ENCODE results near the gene BMPR1A. TPM values are rescaled to one million over a fixed set of nuclear protein-coding genes. Genes with fewer than 3 reads are reported as not detected.
"Not testable (repeated sequence)": the region's sequence is repeated elsewhere in the genome, so short reads cannot be mapped to it uniquely, and the experiment has no call there.

BMPR1A gene
- total RNA-seq, 1 donor from 2014 or later: 42.3 TPM

GRCh38 chr10:86727470-86727869 lies 28.9 kb upstream of the BMPR1A start:
- H3K36me3 ChIP-seq (ENCODE audit: control insufficient read depth in 3 of 3, insufficient read depth in 3 of 3, low read length in 3 of 3): peaks cover 40 to 53% (median 50%) of the 10 kb centered on the region in 3 donors
- peak overlapping the region; percentile 67 for H3K27ac ChIP-seq (ENCODE audit: low read depth, low read length)
- H3K9me3 ChIP-seq (ENCODE audit: control insufficient read depth in 3 of 3, low read length in 3 of 3): no peaks in the 10 kb centered on the region
- H3K9ac ChIP-seq (ENCODE audit: low read depth in 1 of 3, low read length in 3 of 3): peak overlapping the region in 1 of 3 donors; percentile 34
- H3K4me1 ChIP-seq (ENCODE audit: control insufficient read depth in 3 of 3, insufficient read depth in 3 of 3, low read length in 3 of 3): peaks cover 41 to 70% (median 63%) of the 10 kb centered on the region in 3 donors
- H3K27me3 ChIP-seq (ENCODE audit: control insufficient read depth in 3 of 3, insufficient read depth in 3 of 3, low read length in 3 of 3): no peaks in the 10 kb centered on the region
- H3K4me3 ChIP-seq (ENCODE audit: low read length in 3 of 3): no peak overlapping the region

- Histone ChIP-seq H3K27me3 (ENCODE audit: control insufficient read depth in 3 of 3, insufficient read depth in 3 of 3, low read length in 3 of 3) (no peaks in the 10 kb centered on the region), H3K9me3 (ENCODE audit: control insufficient read depth in 3 of 3, low read length in 3 of 3) (no peaks in the 10 kb centered on the region), H3K4me1 (ENCODE audit: control insufficient read depth in 3 of 3, insufficient read depth in 3 of 3, low read length in 3 of 3) (peaks cover 47 to 76% (median 68%) of the 10 kb centered on the region in 3 donors), H3K36me3 (ENCODE audit: control insufficient read depth in 3 of 3, insufficient read depth in 3 of 3, low read length in 3 of 3) (peaks cover 38 to 51% (median 47%) of the 10 kb centered on the region in 3 donors), H3K9ac (ENCODE audit: low read depth in 1 of 3, low read length in 3 of 3) (peak overlapping the region in 1 of 3 donors; percentile 34), H3K27ac (ENCODE audit: low read depth, low read length) (peak overlapping the region; percentile 67), H3K4me3 (ENCODE audit: low read length in 3 of 3) (no peak overlapping the region)
Observed at GRCh38 chr10:86728056-86728455, 28.4 kb upstream of the BMPR1A start.

GRCh38 chr10:86729677-86730076 lies 26.7 kb upstream of the BMPR1A start:
- H3K4me1 ChIP-seq (ENCODE audit: control insufficient read depth in 3 of 3, insufficient read depth in 3 of 3, low read length in 3 of 3): peaks cover 61 to 86% (median 73%) of the 10 kb centered on the region in 3 donors

GRCh38 chr10:86730227-86730626 lies 26.2 kb upstream of the BMPR1A start:
- Histone ChIP-seq H3K9me3 (ENCODE audit: control insufficient read depth in 3 of 3, low read length in 3 of 3) (no peaks in the 10 kb centered on the region), H3K27me3 (ENCODE audit: control insufficient read depth in 3 of 3, insufficient read depth in 3 of 3, low read length in 3 of 3) (no peaks in the 10 kb centered on the region), H3K4me3 (ENCODE audit: low read length in 3 of 3) (no peak overlapping the region), H3K4me1 (ENCODE audit: control insufficient read depth in 3 of 3, insufficient read depth in 3 of 3, low read length in 3 of 3) (peaks cover 58 to 83% (median 71%) of the 10 kb centered on the region in 3 donors), H3K36me3 (ENCODE audit: control insufficient read depth in 3 of 3, insufficient read depth in 3 of 3, low read length in 3 of 3) (peaks cover 38 to 53% (median 46%) of the 10 kb centered on the region in 3 donors), H3K27ac (ENCODE audit: low read depth, low read length) (peak overlapping the region; percentile 66), H3K9ac (ENCODE audit: low read depth in 1 of 3, low read length in 3 of 3) (no peak overlapping the region)

More at GRCh38 chr10:86729677-86730076, 26.7 kb upstream of the BMPR1A start:
- Histone ChIP-seq H3K9me3 (ENCODE audit: control insufficient read depth in 3 of 3, low read length in 3 of 3) (no peaks in the 10 kb centered on the region), H3K27me3 (ENCODE audit: control insufficient read depth in 3 of 3, insufficient read depth in 3 of 3, low read length in 3 of 3) (no peaks in the 10 kb centered on the region), H3K36me3 (ENCODE audit: control insufficient read depth in 3 of 3, insufficient read depth in 3 of 3, low read length in 3 of 3) (peaks cover 39 to 53% (median 48%) of the 10 kb centered on the region in 3 donors), H3K9ac (ENCODE audit: low read depth in 1 of 3, low read length in 3 of 3) (no peak overlapping the region), H3K27ac (ENCODE audit: low read depth, low read length) (peak overlapping the region; percentile 67), H3K4me3 (ENCODE audit: low read length in 3 of 3) (no peak overlapping the region)

- H3K4me3 ChIP-seq (ENCODE audit: low read length in 3 of 3): peak overlapping the region in 2 of 3 donors; percentile 24 to 43
- H3K4me1 ChIP-seq (ENCODE audit: control insufficient read depth in 3 of 3, insufficient read depth in 3 of 3, low read length in 3 of 3): peaks cover 46 to 62% (median 50%) of the 10 kb centered on the region in 3 donors
- H3K9me3 ChIP-seq (ENCODE audit: control insufficient read depth in 3 of 3, low read length in 3 of 3): no peaks in the 10 kb centered on the region
- H3K9ac ChIP-seq (ENCODE audit: low read depth in 1 of 3, low read length in 3 of 3): peak overlapping the region; percentile 62 to 81 (median 74)
- peaks cover 27 to 40% (median 32%) of the 10 kb centered on the region in 3 donors for H3K36me3 ChIP-seq (ENCODE audit: control insufficient read depth in 3 of 3, insufficient read depth in 3 of 3, low read length in 3 of 3)
- H3K27me3 ChIP-seq (ENCODE audit: control insufficient read depth in 3 of 3, insufficient read depth in 3 of 3, low read length in 3 of 3): no peaks in the 10 kb centered on the region
- H3K27ac ChIP-seq (ENCODE audit: low read depth, low read length): peak overlapping the region; percentile 89
Observed at GRCh38 chr10:86732771-86733170, 23.6 kb upstream of the BMPR1A start.

- Histone ChIP-seq H3K36me3 (ENCODE audit: control insufficient read depth in 3 of 3, insufficient read depth in 3 of 3, low read length in 3 of 3) (peaks cover 22 to 35% (median 27%) of the 10 kb centered on the region in 3 donors), H3K9me3 (ENCODE audit: control insufficient read depth in 3 of 3, low read length in 3 of 3) (no peaks in the 10 kb centered on the region), H3K27ac (ENCODE audit: low read depth, low read length) (peak overlapping the region; percentile 89), H3K4me1 (ENCODE audit: control insufficient read depth in 3 of 3, insufficient read depth in 3 of 3, low read length in 3 of 3) (peaks cover 42 to 59% (median 45%) of the 10 kb centered on the region in 3 donors), H3K27me3 (ENCODE audit: control insufficient read depth in 3 of 3, insufficient read depth in 3 of 3, low read length in 3 of 3) (no peaks in the 10 kb centered on the region), H3K4me3 (ENCODE audit: low read length in 3 of 3) (peak overlapping the region in 1 of 3 donors; percentile 43), H3K9ac (ENCODE audit: low read depth in 1 of 3, low read length in 3 of 3) (peak overlapping the region; percentile 62 to 81 (median 74))
Observed at GRCh38 chr10:86733260-86733671, 23.2 kb upstream of the BMPR1A start.

- peak overlapping the region; percentile 89 for H3K27ac ChIP-seq (ENCODE audit: low read depth, low read length)
- H3K9ac ChIP-seq (ENCODE audit: low read depth in 1 of 3, low read length in 3 of 3): peak overlapping the region in 1 of 3 donors; percentile 65
- H3K27me3 ChIP-seq (ENCODE audit: control insufficient read depth in 3 of 3, insufficient read depth in 3 of 3, low read length in 3 of 3): no peaks in the 10 kb centered on the region
- no peak overlapping the region for H3K4me3 ChIP-seq (ENCODE audit: low read length in 3 of 3)
- H3K4me1 ChIP-seq (ENCODE audit: control insufficient read depth in 3 of 3, insufficient read depth in 3 of 3, low read length in 3 of 3): peaks cover 39 to 52% (median 42%) of the 10 kb centered on the region in 3 donors
- H3K9me3 ChIP-seq (ENCODE audit: control insufficient read depth in 3 of 3, low read length in 3 of 3): no peaks in the 10 kb centered on the region
- H3K36me3 ChIP-seq (ENCODE audit: control insufficient read depth in 3 of 3, insufficient read depth in 3 of 3, low read length in 3 of 3): peaks cover 17 to 26% (median 20%) of the 10 kb centered on the region in 3 donors
Observed at GRCh38 chr10:86734207-86734988, 22.0 kb upstream of the BMPR1A start.

GRCh38 chr10:86735278-86735677 lies 21.1 kb upstream of the BMPR1A start:
- not testable (repeated sequence) for H3K4me3 ChIP-seq (ENCODE audit: low read length in 3 of 3); H3K27me3 ChIP-seq (ENCODE audit: control insufficient read depth in 3 of 3, insufficient read depth in 3 of 3, low read length in 3 of 3); H3K27ac ChIP-seq (ENCODE audit: low read depth, low read length); H3K9me3 ChIP-seq (ENCODE audit: control insufficient read depth in 3 of 3, low read length in 3 of 3); H3K9ac ChIP-seq (ENCODE audit: low read depth in 1 of 3, low read length in 3 of 3)
- Histone ChIP-seq H3K4me1 (ENCODE audit: control insufficient read depth in 3 of 3, insufficient read depth in 3 of 3, low read length in 3 of 3) (peaks cover 32 to 43% (median 34%) of the 10 kb centered on the region in 3 donors), H3K36me3 (ENCODE audit: control insufficient read depth in 3 of 3, insufficient read depth in 3 of 3, low read length in 3 of 3) (peaks cover 9 to 18% (median 12%) of the 10 kb centered on the region in 3 donors)

GRCh38 chr10:86742230-86742629 lies 14.2 kb upstream of the BMPR1A start:
- Histone ChIP-seq H3K36me3 (ENCODE audit: control insufficient read depth in 3 of 3, insufficient read depth in 3 of 3, low read length in 3 of 3) (no peaks in the 10 kb centered on the region), H3K9me3 (ENCODE audit: control insufficient read depth in 3 of 3, low read length in 3 of 3) (no peaks in the 10 kb centered on the region), H3K9ac (ENCODE audit: low read depth in 1 of 3, low read length in 3 of 3) (no peak overlapping the region), H3K4me1 (ENCODE audit: control insufficient read depth in 3 of 3, insufficient read depth in 3 of 3, low read length in 3 of 3) (peaks cover 3 to 7% (median 4%) of the 10 kb centered on the region in 3 donors), H3K27me3 (ENCODE audit: control insufficient read depth in 3 of 3, insufficient read depth in 3 of 3, low read length in 3 of 3) (no peaks in the 10 kb centered on the region), H3K27ac (ENCODE audit: low read depth, low read length) (no peak overlapping the region), H3K4me3 (ENCODE audit: low read length in 3 of 3) (no peak overlapping the region)
